ENCODE data around the gene C12orf56. TPM values are rescaled to one million over a fixed set of nuclear protein-coding genes. Genes with fewer than 3 reads are reported as not detected.

C12orf56 gene, protein sequence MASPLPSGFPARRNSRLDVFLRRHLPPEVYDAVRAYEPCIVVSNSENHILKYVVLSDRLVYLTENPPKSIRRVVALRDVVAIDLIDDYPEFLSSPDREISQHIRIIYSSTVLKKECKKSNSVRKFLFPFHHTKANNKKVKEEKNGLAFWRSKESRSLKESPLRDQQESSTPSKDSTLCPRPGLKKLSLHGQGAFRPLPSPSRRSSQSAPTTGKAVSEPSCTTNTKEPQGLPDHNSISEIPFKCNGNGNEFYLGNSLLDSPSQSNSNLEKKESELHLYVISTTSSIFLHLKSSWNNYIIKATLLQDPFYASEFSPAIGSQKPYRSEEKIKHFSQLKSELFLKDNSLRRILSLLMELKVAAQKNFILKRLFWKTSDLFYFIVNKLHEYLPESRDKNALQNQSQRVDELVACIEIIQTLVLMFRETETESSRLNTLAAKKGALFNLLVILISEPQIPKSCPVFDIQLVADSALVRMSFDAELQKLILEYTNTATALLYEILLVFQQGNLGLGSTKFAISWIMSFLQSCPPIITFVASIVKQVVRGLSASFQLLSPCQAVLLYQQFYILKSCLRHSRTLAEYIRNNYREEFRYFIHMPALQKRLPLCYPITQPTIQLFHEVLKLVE
- 1 to 10 TPM in 5 of 10 donors, under 1 TPM in 5; 0.19 to 2.3 (median 1.3) TPM for polyA plus RNA-seq (ENCODE audit: insufficient read length in 10 of 10)
- long read RNA-seq, donor 1, result 0 reads
- long read RNA-seq, donor 2, result 0 reads
- long read RNA-seq, donor 3, result 0 reads
- long read RNA-seq, donor 4, result 0 reads
- long read RNA-seq, donor 5, partial matches to known transcripts, result 29 of 35 reads
- long read RNA-seq, donor 5, other reads (novel, unspliced or antisense), result 6 of 35 reads
- long read RNA-seq, donor 6, result 0 reads
- long read RNA-seq, donor 7, result 0 reads
- long read RNA-seq, donor 8, result 0 reads
- long read RNA-seq, donor 9, result 0 reads

- DNase-seq, result peak in 2 of 3 donors; percentile 11 to 40
Observed at GRCh38 chr12:64390275-64390851, at the start of gene C12orf56. Gene C12orf56, minus strand, starts transcription at chr12:64390758. Its CDS starts 193 bp downstream, at chr12:64390565.

DNA sequence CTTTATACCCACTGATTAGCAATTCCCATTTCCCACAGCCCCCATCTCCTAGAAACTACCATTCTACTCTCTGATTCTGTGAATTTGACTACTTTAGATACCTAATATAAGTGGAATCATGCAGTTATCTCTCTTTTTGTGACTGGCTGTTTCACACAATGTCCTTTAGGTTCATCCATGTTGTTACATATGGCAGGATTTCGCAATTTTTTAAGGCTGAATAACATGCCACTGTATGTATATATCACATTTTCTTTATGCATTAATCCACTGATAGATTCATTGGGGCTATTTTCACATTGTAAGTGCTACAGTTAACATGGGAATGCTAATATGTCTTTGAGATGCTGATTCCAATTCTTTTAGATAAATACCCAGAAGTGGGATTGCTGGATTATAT is 49.5 kb upstream of the C12orf56 start:
- no peak for DNase-seq

DNA sequence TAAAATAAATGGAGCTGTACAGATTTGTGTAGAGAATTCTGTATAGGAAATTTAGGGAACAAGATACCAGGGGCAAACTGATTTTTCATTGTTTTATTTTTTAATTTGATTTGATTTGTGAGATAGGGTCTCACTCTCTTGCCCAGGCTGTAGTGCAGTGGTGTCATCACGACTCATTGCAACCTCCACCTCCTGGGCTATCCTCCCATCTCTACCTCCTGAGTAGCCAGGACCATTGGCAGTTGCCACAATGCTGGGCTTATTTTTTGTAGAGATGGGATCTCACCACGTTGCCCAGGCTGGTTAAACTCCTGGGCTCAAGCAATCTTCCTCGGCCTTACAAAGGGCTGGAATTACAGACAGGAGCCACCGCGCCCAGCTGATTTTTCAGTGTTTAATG is 43.4 kb upstream of the C12orf56 start:
- DNase-seq, result no peak

GRCh38 chr12:64431791-64432190 is 41.2 kb upstream of the C12orf56 start:
- no peak for DNase-seq

- no peak for DNase-seq
Observed at GRCh38 chr12:64430886-64431285, 40.3 kb upstream of the C12orf56 start.

DNA sequence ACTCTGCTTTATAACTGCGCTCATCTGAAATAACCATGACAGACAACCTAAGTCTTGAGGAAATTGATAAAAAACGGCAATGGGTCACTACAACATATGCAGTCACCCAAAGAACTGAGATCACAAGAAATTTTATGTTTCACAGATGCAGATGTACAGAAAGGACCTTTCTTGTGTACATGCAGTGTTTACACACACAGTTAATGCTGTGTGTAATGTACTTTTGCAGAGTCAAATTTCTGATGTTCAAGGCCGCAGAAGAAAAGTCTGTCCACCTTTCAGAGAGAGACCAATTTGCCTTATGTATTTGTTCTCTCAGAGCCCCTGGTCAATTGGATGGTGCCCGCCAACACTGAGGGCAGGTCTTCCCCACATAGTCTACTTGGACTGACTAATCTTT is 38.4 kb upstream of the C12orf56 start:
- DNase-seq, result no peak

DNA sequence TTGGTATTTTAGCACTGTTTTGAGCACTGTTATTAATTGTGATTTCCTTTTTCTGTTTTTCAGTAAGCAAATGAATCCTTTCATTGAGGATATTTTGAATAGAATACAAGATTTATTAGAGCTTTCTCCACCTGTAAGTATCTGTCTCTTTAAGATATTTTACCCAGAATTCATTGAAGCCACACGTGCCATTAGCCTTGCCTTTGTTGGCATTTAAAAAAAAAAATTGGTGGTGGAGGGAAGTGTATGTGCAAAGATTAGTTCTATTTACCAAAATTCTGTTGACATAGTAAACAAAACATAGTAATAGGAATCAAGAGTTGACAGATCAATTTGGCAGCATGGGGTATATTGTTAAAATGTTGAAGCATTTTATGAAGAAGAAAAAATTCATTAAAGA is 37.4 kb upstream of the C12orf56 start:
- no peak for DNase-seq

- DNase-seq, result no peak
Observed at GRCh38 chr12:64419696-64420095, 29.1 kb upstream of the C12orf56 start.

DNA sequence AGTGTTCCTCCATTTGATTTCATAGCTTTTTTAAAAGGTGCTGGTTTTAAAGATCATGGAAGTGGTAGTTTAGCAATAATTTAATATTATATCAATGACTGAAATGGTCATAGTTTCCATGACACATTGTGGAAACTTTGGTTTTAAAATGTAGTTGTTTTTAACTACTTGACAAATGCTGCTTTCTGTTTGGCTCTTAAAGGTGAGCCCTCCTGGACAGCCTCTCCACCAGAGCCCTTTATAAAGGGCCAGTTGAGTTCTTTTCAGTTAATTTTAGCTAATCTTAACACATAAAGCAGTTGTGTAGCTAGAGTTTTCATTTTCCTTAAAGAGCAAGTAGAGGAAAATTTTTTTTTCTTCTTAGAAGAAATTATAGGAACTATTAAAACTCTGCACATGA is 27.7 kb upstream of the C12orf56 start:
- DNase-seq, result no peak

GRCh38 chr12:64413884-64414283 is 23.3 kb upstream of the C12orf56 start:
- no peak for DNase-seq

DNA sequence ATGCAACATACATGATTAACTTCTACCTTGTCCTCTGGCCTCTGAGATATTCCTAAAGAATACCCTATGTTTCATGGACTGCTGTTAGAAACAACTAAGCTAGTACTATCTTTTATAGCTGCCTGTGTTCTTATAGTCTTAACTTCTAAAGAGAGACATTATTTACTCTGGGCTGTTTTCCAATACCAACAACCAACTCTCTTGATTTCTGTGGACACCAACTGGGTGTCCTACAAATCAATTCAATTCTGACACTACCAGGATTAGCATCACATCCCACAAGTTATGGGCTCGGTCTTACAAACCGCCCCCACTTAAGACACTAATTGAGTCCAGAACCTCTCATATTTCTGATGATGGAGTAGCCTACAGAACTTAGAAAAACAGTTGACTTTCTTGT is 21.9 kb upstream of the C12orf56 start:
- DNase-seq, result no peak

DNA sequence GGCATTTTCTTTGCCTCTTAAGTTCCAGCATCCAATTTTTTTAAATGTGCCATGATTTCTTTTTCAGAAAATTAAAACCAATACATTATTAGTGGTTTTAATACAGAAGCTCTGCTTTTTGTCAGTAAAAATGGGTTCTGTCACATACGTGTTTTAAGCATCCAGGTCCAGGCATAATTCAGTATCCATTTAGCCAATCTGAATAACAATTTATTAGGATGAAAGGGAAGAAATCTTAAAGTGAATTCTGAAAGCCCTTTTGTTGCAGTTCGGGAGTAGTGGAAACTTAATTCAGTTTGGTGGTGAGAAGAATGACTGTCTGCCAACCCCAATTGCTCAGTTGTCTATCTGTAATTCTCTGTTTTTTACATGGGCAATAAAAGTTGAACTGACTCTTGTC is 20.9 kb upstream of the C12orf56 start:
- no peak for DNase-seq

DNA sequence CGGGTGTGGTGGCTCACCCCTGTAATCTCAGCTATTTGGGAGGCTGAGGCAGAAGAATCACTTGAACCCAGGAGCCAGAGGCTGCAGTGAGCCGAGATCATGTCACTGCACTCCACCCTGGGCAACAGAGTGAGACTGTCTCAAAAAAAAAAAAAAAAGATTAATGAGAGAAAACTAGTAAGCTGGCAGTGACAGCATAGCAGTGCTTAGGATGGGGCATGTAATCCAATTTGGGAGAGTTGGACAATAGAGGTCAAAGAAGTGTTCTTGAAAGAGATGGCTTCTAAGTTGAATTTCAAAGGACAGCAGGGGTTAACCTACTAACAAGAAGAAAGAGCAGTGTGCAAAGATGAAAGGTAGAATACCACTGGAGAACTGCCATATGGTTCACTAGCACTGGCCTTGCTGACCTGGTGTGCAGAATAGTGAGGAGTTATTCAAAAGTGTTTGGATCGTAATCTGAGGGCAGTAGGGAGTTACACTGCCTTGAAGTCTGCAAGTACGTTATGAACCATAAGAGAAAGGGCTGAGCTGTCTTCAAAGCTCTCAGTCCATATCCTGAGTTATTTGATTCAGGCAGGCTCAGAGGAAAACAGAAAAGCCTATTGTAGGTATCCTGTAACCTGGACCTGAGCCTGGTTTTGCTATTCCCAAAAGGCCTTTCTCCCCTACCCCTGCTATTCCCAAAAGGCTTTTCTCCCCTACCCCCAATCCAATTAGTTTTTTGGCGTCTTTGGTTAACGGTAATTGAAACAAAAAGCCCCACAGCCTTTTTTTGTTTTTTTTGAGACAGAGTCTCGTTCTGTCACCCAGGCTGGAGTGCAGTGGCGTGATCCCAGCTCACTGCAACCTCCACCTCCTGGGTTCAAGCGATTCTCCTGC is 17.0 kb upstream of the C12orf56 start:
- DNase-seq, result no peak

DNA sequence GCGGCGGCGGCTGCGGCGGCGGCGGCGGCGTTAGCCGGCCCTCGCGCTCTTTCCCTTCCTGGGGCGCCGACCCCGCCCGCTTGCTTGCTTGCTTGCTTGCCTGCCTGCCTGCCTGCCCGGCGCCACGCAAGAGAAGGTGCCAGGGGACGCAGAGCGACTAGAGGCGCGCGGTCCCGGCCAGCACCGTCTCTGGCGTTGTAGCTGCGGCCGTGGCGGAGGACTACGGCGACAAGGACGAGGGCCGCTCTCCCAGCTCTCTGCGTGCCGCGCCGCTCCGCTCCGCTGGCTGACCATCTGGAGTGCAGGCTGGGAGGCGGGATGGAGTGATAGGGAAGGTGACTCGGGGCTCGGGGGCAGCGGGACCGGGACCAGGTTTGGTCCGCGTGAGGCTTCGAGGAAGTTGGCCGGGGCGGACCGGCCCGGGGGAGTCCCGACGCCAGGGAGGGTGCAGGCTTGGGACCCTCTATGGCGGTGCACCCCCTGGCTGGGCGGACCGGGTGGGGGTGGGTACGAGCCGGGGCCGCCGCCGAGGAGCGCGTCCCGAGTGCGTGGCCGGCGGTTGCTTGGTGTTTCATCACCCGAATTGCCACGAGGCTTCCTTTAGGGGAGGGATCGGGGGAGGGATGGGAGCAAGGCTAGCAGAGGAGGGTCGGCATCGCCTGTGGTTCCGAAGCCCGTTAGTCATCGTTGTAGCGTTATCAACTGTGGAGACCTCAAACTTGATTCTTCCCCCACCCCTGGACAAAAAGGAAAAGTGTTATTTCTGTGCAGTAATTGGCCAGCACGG is 14.1 kb upstream of the C12orf56 start:
- peak; percentile 68 to 92 (median 86) for DNase-seq

GRCh38 chr12:64403707-64404469 is 13.3 kb upstream of the C12orf56 start, which contains the start of gene XPOT:
Gene XPOT, plus strand, starts transcription at chr12:64404392. Its CDS starts 5,644 bp downstream, at chr12:64410036.
- peak; percentile 98 to 99 (median 99) for DNase-seq

GRCh38 chr12:64402181-64402580 is 11.6 kb upstream of the C12orf56 start:
- DNase-seq, result no peak

GRCh38 chr12:64400041-64400440 is 9.5 kb upstream of the C12orf56 start:
- DNase-seq, result no peak

- DNase-seq, result peak in 1 of 3 donors; percentile 17
Observed at GRCh38 chr12:64395739-64396138, 5.2 kb upstream of the C12orf56 start.

DNA sequence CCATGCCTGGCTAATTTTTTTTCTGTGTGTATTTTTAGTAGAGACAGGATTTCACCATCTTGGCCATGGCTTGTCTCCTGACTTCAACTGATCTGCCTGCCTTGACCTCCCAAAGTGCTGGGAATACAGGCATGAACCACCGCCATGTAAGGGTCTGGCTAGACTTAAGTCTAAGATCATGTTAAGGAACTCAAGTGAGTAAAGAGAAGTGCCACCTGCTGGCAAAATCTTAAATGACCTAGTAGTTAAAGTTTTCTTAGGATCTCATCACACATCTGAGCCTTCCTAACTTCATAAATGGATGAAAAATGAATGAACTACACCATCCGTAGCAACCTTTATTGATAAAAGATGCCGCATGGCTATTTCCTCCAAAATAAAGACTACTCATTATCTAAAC is 1.7 kb upstream of the C12orf56 start:
- peak in 1 of 3 donors; percentile 12 for DNase-seq

DNA sequence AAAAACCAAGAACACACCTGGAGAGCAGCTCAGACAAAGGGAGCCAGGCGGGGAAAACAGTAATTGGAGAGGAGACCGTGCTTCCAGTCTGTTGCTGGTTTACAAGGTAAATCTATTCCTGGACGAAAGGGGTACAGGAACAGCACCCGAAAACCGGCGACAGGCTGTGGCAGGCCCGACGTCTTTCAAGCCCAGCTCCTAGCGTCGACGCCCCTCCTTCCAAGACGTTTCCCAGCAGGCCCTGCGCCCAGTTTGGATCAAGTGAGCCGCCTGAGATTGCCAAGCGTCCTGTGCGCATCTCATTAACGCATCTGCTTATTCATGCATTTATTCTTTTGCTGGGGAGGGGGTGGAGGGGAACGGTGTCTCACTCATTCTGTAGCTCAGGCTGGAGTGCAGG is 1.4 kb downstream of the C12orf56 start:
- no peak for DNase-seq

Measured in muscle of back (tissue), 13 donors.